ENCODE results near the gene CERCAM.

GRCh38 chr9:128393970-128394369 is 26.7 kb upstream of the CERCAM start:
- TF ChIP-seq EP300 (IDR thresholded peaks at IDR 0.05; ENCODE audit: low read depth), result no peak
- no peak for TF ChIP-seq CTCF (IDR thresholded peaks at IDR 0.05)
